Endodermal cell (in vitro differentiated cells): ENCODE measurements around the gene ARNT2. TPM values are rescaled to one million over a fixed set of nuclear protein-coding genes. Genes with fewer than 3 reads are reported as not detected.

Experiments
- DNase-seq: peaks from one replicate; pipeline ENCODE4 v3.0.0-alpha.2; 2017
- H3K27ac ChIP-seq: 2 replicates; pipeline ENCODE4 v1.5.1; 2013; ENCODE audit warnings: mild to moderate bottlenecking, low read depth, low read length, moderate library complexity
- H3K27me3 ChIP-seq: 2 replicates; pipeline ENCODE4 v1.6.1; 2013; ENCODE audit warnings: mild to moderate bottlenecking, low read length, moderate library complexity; ENCODE audit not compliant: insufficient read depth, control insufficient read depth, poor library complexity, severe bottlenecking
- H3K36me3 ChIP-seq: 2 replicates; pipeline ENCODE4 v1.7.0; 2013; ENCODE audit warnings: mild to moderate bottlenecking, low read length, moderate library complexity; ENCODE audit not compliant: control insufficient read depth, insufficient read depth
- H3K4me1 ChIP-seq: one replicate; pipeline ENCODE4 v1.7.0; 2013; ENCODE audit warnings: low read length; ENCODE audit not compliant: control insufficient read depth, insufficient read depth
- H3K4me3 ChIP-seq: 2 replicates; pipeline ENCODE4 v1.5.1; 2013; ENCODE audit warnings: mild to moderate bottlenecking, low read length, moderate library complexity
- H3K9ac ChIP-seq: 2 replicates; pipeline ENCODE4 v1.6.1; 2013; ENCODE audit warnings: mild to moderate bottlenecking, low read length, moderate library complexity; ENCODE audit not compliant: poor library complexity, severe bottlenecking; ENCODE audit errors: extremely low read depth
- H3K9me3 ChIP-seq: 2 replicates; pipeline ENCODE4 v1.6.1; 2013; ENCODE audit warnings: mild to moderate bottlenecking, low read length, moderate library complexity; ENCODE audit not compliant: control insufficient read depth
- H3K27ac Mint-ChIP-seq: 2 replicates; pipeline ENCODE4 v1.8.0; 2020; ENCODE audit warnings: mixed read lengths
- H3K27me3 Mint-ChIP-seq: 2 replicates; pipeline ENCODE4 v1.8.0; 2021; ENCODE audit warnings: mild to moderate bottlenecking, mixed read lengths; ENCODE audit not compliant: insufficient read depth
- H3K36me3 Mint-ChIP-seq: 2 replicates; pipeline ENCODE4 v1.8.0; 2020; ENCODE audit warnings: low read depth, mixed read lengths
- H3K4me1 Mint-ChIP-seq: 2 replicates; pipeline ENCODE4 v1.8.0; 2020; ENCODE audit warnings: mixed read lengths
- H3K4me3 Mint-ChIP-seq: 2 replicates; pipeline ENCODE4 v1.8.0; 2020; ENCODE audit warnings: mild to moderate bottlenecking, moderate library complexity, mixed read lengths
- H3K9me3 Mint-ChIP-seq: 2 replicates; pipeline ENCODE4 v1.8.0; 2020; ENCODE audit warnings: mild to moderate bottlenecking, mixed read lengths
- CTCF ChIP-seq: fragments of 200-600 bp; sonication (generic); conservative IDR thresholded peaks from 2 replicates; pipeline ENCODE4 v1.5.0; 2021; ENCODE audit warnings: antibody characterized with exemption, mild to moderate bottlenecking
- WGBS, 2 experiments: methylation state at CpG; one replicate each; pipeline versions ENCODE4 v1.1.5 to v1.1.7; 2013; ENCODE audit warnings: missing lambda C conversion rate in 2 of 2, mixed read lengths in 1 of 2; ENCODE audit not compliant: insufficient coverage in 1 of 2, insufficient read length in 1 of 2; 5-methylcytosine and 5-hydroxymethylcytosine counted together
- total RNA-seq, 2 donors: library from RNA; stranded (reverse); fragmentation: NEBNext Ultra II Directional in 1 of 2; extraction: Animal tissue kit (Norgen Biotek cat#: 25700) in 1 of 2; gene quantifications; 2 replicates in 1 of 2; 3 replicates in 1 of 2; pipeline ENCODE4 v1.2.1, GENCODE V29; 2021

ARNT2 gene
- total RNA-seq, 2 donors from 2014 or later = 8.0 to 15.9 TPM

- Mint-ChIP-seq H3K36me3 (no peaks in the 10 kb centered on the region), H3K27me3 (no peaks in the 10 kb centered on the region), H3K9me3 (no peaks in the 10 kb centered on the region), H3K4me1 (peaks cover 22% of the 10 kb centered on the region), H3K4me3 (no peak overlapping the region), H3K27ac (no peak overlapping the region)
- H3K9me3 ChIP-seq = no peaks in the 10 kb centered on the region
- no peak overlapping the region for H3K27ac ChIP-seq
- no peaks in the 10 kb centered on the region for H3K36me3 ChIP-seq
- no peak overlapping the region for H3K4me3 ChIP-seq
- no peak overlapping the region for H3K9ac ChIP-seq
- no peaks in the 10 kb centered on the region for H3K4me1 ChIP-seq
- H3K27me3 ChIP-seq = no peaks in the 10 kb centered on the region
- no peak for TF ChIP-seq CTCF
- 83 to 93% methylated on average over 7 to 13 of the region's 13 CpGs for WGBS, 2 experiments
- no peak for DNase-seq
These were observed 30.9 kb downstream of the ARNT2 start for GRCh38 chr15:80434926-80435720.

GRCh38 chr15:80436511-80437307 lies 32.5 kb downstream of the ARNT2 start:
- Mint-ChIP-seq H3K27me3 (no peaks in the 10 kb centered on the region), H3K9me3 (no peaks in the 10 kb centered on the region), H3K36me3 (no peaks in the 10 kb centered on the region), H3K4me1 (peaks cover 14% of the 10 kb centered on the region), H3K4me3 (no peak overlapping the region), H3K27ac (no peak overlapping the region)
- no peaks in the 10 kb centered on the region for H3K9me3 ChIP-seq
- no peak overlapping the region for H3K4me3 ChIP-seq
- WGBS, 2 experiments = 88% methylated on average over 11 to 13 of the region's 13 CpGs
- no peak overlapping the region for H3K27ac ChIP-seq
- no peak for TF ChIP-seq CTCF
- DNase-seq = no peak
- no peaks in the 10 kb centered on the region for H3K27me3 ChIP-seq
- H3K4me1 ChIP-seq = no peaks in the 10 kb centered on the region
- H3K36me3 ChIP-seq = no peaks in the 10 kb centered on the region
- no peak overlapping the region for H3K9ac ChIP-seq

GRCh38 chr15:80437334-80437891 lies 33.2 kb downstream of the ARNT2 start:
- H3K4me3 ChIP-seq = no peak overlapping the region
- Mint-ChIP-seq H3K9me3 (no peaks in the 10 kb centered on the region), H3K27ac (no peak overlapping the region), H3K4me1 (peaks cover 11% of the 10 kb centered on the region), H3K27me3 (no peaks in the 10 kb centered on the region), H3K36me3 (no peaks in the 10 kb centered on the region), H3K4me3 (no peak overlapping the region)
- no peaks in the 10 kb centered on the region for H3K9me3 ChIP-seq
- H3K4me1 ChIP-seq = no peaks in the 10 kb centered on the region
- no peak overlapping the region for H3K9ac ChIP-seq
- DNase-seq = no peak
- H3K36me3 ChIP-seq = no peaks in the 10 kb centered on the region
- WGBS, 2 experiments = 67 to 92% methylated on average over 2 to 5 of the region's 6 CpGs
- H3K27me3 ChIP-seq = no peaks in the 10 kb centered on the region
- no peak for TF ChIP-seq CTCF
- H3K27ac ChIP-seq = no peak overlapping the region
